Endodermal cell (in vitro differentiated cells): ENCODE measurements around the gene SMIM23. TPM values are rescaled to one million over a fixed set of nuclear protein-coding genes. Genes with fewer than 3 reads are reported as not detected.

Experiments used
- DNase-seq: peaks from one replicate; pipeline ENCODE4 v3.0.0-alpha.2; 2017
- H3K27ac ChIP-seq: 2 replicates; pipeline ENCODE4 v1.5.1; 2013; ENCODE audit warnings: mild to moderate bottlenecking, low read depth, low read length, moderate library complexity
- H3K27me3 ChIP-seq: 2 replicates; pipeline ENCODE4 v1.6.1; 2013; ENCODE audit warnings: mild to moderate bottlenecking, low read length, moderate library complexity; ENCODE audit not compliant: insufficient read depth, control insufficient read depth, poor library complexity, severe bottlenecking
- H3K36me3 ChIP-seq: 2 replicates; pipeline ENCODE4 v1.7.0; 2013; ENCODE audit warnings: mild to moderate bottlenecking, low read length, moderate library complexity; ENCODE audit not compliant: control insufficient read depth, insufficient read depth
- H3K4me1 ChIP-seq: one replicate; pipeline ENCODE4 v1.7.0; 2013; ENCODE audit warnings: low read length; ENCODE audit not compliant: control insufficient read depth, insufficient read depth
- H3K4me3 ChIP-seq: 2 replicates; pipeline ENCODE4 v1.5.1; 2013; ENCODE audit warnings: mild to moderate bottlenecking, low read length, moderate library complexity
- H3K9ac ChIP-seq: 2 replicates; pipeline ENCODE4 v1.6.1; 2013; ENCODE audit warnings: mild to moderate bottlenecking, low read length, moderate library complexity; ENCODE audit not compliant: poor library complexity, severe bottlenecking; ENCODE audit errors: extremely low read depth
- H3K9me3 ChIP-seq: 2 replicates; pipeline ENCODE4 v1.6.1; 2013; ENCODE audit warnings: mild to moderate bottlenecking, low read length, moderate library complexity; ENCODE audit not compliant: control insufficient read depth
- H3K27ac Mint-ChIP-seq: 2 replicates; pipeline ENCODE4 v1.8.0; 2020; ENCODE audit warnings: mixed read lengths
- H3K27me3 Mint-ChIP-seq: 2 replicates; pipeline ENCODE4 v1.8.0; 2021; ENCODE audit warnings: mild to moderate bottlenecking, mixed read lengths; ENCODE audit not compliant: insufficient read depth
- H3K36me3 Mint-ChIP-seq: 2 replicates; pipeline ENCODE4 v1.8.0; 2020; ENCODE audit warnings: low read depth, mixed read lengths
- H3K4me1 Mint-ChIP-seq: 2 replicates; pipeline ENCODE4 v1.8.0; 2020; ENCODE audit warnings: mixed read lengths
- H3K4me3 Mint-ChIP-seq: 2 replicates; pipeline ENCODE4 v1.8.0; 2020; ENCODE audit warnings: mild to moderate bottlenecking, moderate library complexity, mixed read lengths
- H3K9me3 Mint-ChIP-seq: 2 replicates; pipeline ENCODE4 v1.8.0; 2020; ENCODE audit warnings: mild to moderate bottlenecking, mixed read lengths
- WGBS, 2 experiments: methylation state at CpG; one replicate each; pipeline versions ENCODE4 v1.1.5 to v1.1.7; 2013; ENCODE audit warnings: missing lambda C conversion rate in 2 of 2, mixed read lengths in 1 of 2; ENCODE audit not compliant: insufficient coverage in 1 of 2, insufficient read length in 1 of 2; 5-methylcytosine and 5-hydroxymethylcytosine counted together
- total RNA-seq, 2 donors: library from RNA; stranded (reverse); fragmentation: NEBNext Ultra II Directional in 1 of 2; extraction: Animal tissue kit (Norgen Biotek cat#: 25700) in 1 of 2; gene quantifications; 2 replicates in 1 of 2; 3 replicates in 1 of 2; pipeline ENCODE4 v1.2.1, GENCODE V29; 2021
- TF ChIP-seq, protein P1 (sequence below): fragments of 200-600 bp; sonication (generic); conservative IDR thresholded peaks from 2 replicates; pipeline ENCODE4 v1.5.0; 2021; ENCODE audit warnings: antibody characterized with exemption, mild to moderate bottlenecking

SMIM23 gene
- total RNA-seq, 2 donors from 2014 or later: not detected

DNA sequence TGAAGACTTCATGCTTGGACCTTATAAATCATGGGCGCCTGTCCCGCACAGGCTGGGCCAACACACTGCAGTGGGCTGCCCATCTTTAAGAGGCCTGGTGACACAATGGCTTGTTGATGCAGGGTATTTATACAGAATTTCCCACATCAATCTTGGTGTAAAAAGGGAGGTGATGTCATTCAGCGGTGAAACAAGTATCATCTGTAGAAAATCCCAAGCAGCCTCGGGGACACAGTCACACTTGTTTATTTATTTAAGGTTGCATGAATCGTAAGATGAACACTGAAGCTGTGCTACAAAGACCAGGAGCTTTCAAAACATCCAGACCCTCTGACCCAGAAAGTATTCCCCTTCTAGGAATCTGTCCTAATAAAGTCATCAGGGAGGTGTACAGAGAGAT lies 40.5 kb downstream of the SMIM23 start:
- DNase-seq: no peak
- Mint-ChIP-seq H3K27me3 (peaks cover 6% of the 10 kb centered on the region), H3K9me3 (peaks cover 5% of the 10 kb centered on the region), H3K4me3 (no peak overlapping the region), H3K4me1 (peaks cover 4% of the 10 kb centered on the region), H3K36me3 (no peaks in the 10 kb centered on the region), H3K27ac (no peak overlapping the region)
- Histone ChIP-seq H3K9ac (no peak overlapping the region), H3K27me3 (no peaks in the 10 kb centered on the region), H3K27ac (no peak overlapping the region), H3K9me3 (no peaks in the 10 kb centered on the region), H3K4me1 (no peaks in the 10 kb centered on the region), H3K4me3 (no peak overlapping the region), H3K36me3 (no peaks in the 10 kb centered on the region)
- 94 to 100% methylated on average over 2 to 5 of the region's 5 CpGs for WGBS, 2 experiments
- TF ChIP-seq, protein P1, sequence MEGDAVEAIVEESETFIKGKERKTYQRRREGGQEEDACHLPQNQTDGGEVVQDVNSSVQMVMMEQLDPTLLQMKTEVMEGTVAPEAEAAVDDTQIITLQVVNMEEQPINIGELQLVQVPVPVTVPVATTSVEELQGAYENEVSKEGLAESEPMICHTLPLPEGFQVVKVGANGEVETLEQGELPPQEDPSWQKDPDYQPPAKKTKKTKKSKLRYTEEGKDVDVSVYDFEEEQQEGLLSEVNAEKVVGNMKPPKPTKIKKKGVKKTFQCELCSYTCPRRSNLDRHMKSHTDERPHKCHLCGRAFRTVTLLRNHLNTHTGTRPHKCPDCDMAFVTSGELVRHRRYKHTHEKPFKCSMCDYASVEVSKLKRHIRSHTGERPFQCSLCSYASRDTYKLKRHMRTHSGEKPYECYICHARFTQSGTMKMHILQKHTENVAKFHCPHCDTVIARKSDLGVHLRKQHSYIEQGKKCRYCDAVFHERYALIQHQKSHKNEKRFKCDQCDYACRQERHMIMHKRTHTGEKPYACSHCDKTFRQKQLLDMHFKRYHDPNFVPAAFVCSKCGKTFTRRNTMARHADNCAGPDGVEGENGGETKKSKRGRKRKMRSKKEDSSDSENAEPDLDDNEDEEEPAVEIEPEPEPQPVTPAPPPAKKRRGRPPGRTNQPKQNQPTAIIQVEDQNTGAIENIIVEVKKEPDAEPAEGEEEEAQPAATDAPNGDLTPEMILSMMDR: no peak

DNA sequence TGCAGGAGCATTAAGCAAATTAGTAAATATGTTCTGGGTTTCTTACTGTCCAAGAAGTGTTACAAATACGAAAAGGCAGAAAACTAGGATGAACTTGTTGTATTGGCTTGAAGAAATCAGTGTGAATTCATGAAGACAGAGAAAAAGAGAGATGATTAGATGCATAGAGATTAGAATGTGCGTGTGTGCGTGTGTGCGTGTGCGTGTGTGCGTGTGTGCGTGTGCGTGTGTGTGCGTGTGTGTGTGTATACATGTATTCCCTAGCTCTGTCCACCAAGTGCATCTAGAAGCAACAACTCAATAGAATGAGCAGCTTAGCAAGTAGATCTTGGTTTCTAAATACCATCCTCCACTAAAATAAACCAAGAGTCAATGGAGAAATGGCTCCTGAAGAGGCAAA lies 41.5 kb downstream of the SMIM23 start:
- Mint-ChIP-seq H3K4me3 (no peak overlapping the region), H3K36me3 (peaks cover 2% of the 10 kb centered on the region), H3K27ac (no peak overlapping the region), H3K4me1 (peaks cover 4% of the 10 kb centered on the region), H3K27me3 (peaks cover 6% of the 10 kb centered on the region), H3K9me3 (peaks cover 11% of the 10 kb centered on the region)
- Histone ChIP-seq H3K9me3 (no peaks in the 10 kb centered on the region), H3K36me3 (no peaks in the 10 kb centered on the region), H3K27ac (no peak overlapping the region), H3K4me1 (no peaks in the 10 kb centered on the region), H3K4me3 (no peak overlapping the region), H3K9ac (no peak overlapping the region), H3K27me3 (no peaks in the 10 kb centered on the region)
- WGBS, 2 experiments: 98% methylated on average over 7 to 9 of the region's 9 CpGs
- DNase-seq: no peak
- TF ChIP-seq, protein P1: no peak

DNA sequence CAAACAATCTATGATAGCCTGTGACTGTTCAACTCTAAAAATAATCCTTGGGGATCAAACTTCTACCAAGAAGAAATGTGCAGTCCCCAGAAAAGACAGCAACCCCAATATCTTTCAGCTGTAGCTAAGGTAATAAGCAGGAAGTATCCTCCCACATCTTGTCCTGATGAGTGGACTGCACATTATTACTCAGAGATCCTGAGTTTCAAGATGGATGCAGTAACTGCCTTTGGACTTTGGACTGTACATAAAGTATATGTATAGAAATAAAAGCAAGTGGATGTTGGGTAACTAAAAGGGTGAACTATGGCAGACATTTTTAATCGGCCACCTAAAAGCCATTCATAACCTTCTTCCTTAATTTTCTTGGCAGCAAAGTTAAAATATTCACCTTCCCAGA lies 45.1 kb downstream of the SMIM23 start:
- Histone ChIP-seq H3K9ac (no peak overlapping the region), H3K4me3 (no peak overlapping the region), H3K4me1 (no peaks in the 10 kb centered on the region), H3K27me3 (no peaks in the 10 kb centered on the region), H3K9me3 (peaks cover 8% of the 10 kb centered on the region), H3K36me3 (no peaks in the 10 kb centered on the region), H3K27ac (no peak overlapping the region)
- TF ChIP-seq, protein P1: no peak
- Mint-ChIP-seq H3K4me1 (peaks cover 2% of the 10 kb centered on the region), H3K4me3 (no peak overlapping the region), H3K27me3 (peaks cover 4% of the 10 kb centered on the region), H3K36me3 (peaks cover 6% of the 10 kb centered on the region), H3K9me3 (peaks cover 15% of the 10 kb centered on the region), H3K27ac (no peak overlapping the region)
- DNase-seq: no peak
- WGBS, 2 experiments: 60 to 96% methylated on average over 1 of the region's 1 CpG
